Endodermal cell (in vitro differentiated cells): ENCODE data around the gene C1orf185. TPM values are rescaled to one million over a fixed set of nuclear protein-coding genes. Genes with fewer than 3 reads are reported as not detected.
A peak's percentile ranks its signal among the peaks of the same experiment; 100 is the strongest.

Experiments
- DNase-seq: peaks from one replicate; pipeline ENCODE4 v3.0.0-alpha.2; 2017
- H3K27ac ChIP-seq: 2 replicates; pipeline ENCODE4 v1.5.1; 2013; ENCODE audit warnings: mild to moderate bottlenecking, low read depth, low read length, moderate library complexity
- H3K27me3 ChIP-seq: 2 replicates; pipeline ENCODE4 v1.6.1; 2013; ENCODE audit warnings: mild to moderate bottlenecking, low read length, moderate library complexity; ENCODE audit not compliant: insufficient read depth, control insufficient read depth, poor library complexity, severe bottlenecking
- H3K36me3 ChIP-seq: 2 replicates; pipeline ENCODE4 v1.7.0; 2013; ENCODE audit warnings: mild to moderate bottlenecking, low read length, moderate library complexity; ENCODE audit not compliant: control insufficient read depth, insufficient read depth
- H3K4me1 ChIP-seq: one replicate; pipeline ENCODE4 v1.7.0; 2013; ENCODE audit warnings: low read length; ENCODE audit not compliant: control insufficient read depth, insufficient read depth
- H3K4me3 ChIP-seq: 2 replicates; pipeline ENCODE4 v1.5.1; 2013; ENCODE audit warnings: mild to moderate bottlenecking, low read length, moderate library complexity
- H3K9ac ChIP-seq: 2 replicates; pipeline ENCODE4 v1.6.1; 2013; ENCODE audit warnings: mild to moderate bottlenecking, low read length, moderate library complexity; ENCODE audit not compliant: poor library complexity, severe bottlenecking; ENCODE audit errors: extremely low read depth
- H3K9me3 ChIP-seq: 2 replicates; pipeline ENCODE4 v1.6.1; 2013; ENCODE audit warnings: mild to moderate bottlenecking, low read length, moderate library complexity; ENCODE audit not compliant: control insufficient read depth
- H3K27ac Mint-ChIP-seq: 2 replicates; pipeline ENCODE4 v1.8.0; 2020; ENCODE audit warnings: mixed read lengths
- H3K27me3 Mint-ChIP-seq: 2 replicates; pipeline ENCODE4 v1.8.0; 2021; ENCODE audit warnings: mild to moderate bottlenecking, mixed read lengths; ENCODE audit not compliant: insufficient read depth
- H3K36me3 Mint-ChIP-seq: 2 replicates; pipeline ENCODE4 v1.8.0; 2020; ENCODE audit warnings: low read depth, mixed read lengths
- H3K4me1 Mint-ChIP-seq: 2 replicates; pipeline ENCODE4 v1.8.0; 2020; ENCODE audit warnings: mixed read lengths
- H3K4me3 Mint-ChIP-seq: 2 replicates; pipeline ENCODE4 v1.8.0; 2020; ENCODE audit warnings: mild to moderate bottlenecking, moderate library complexity, mixed read lengths
- H3K9me3 Mint-ChIP-seq: 2 replicates; pipeline ENCODE4 v1.8.0; 2020; ENCODE audit warnings: mild to moderate bottlenecking, mixed read lengths
- CTCF ChIP-seq: fragments of 200-600 bp; sonication (generic); conservative IDR thresholded peaks from 2 replicates; pipeline ENCODE4 v1.5.0; 2021; ENCODE audit warnings: antibody characterized with exemption, mild to moderate bottlenecking
- WGBS, 2 experiments: methylation state at CpG; one replicate each; pipeline versions ENCODE4 v1.1.5 to v1.1.7; 2013; ENCODE audit warnings: missing lambda C conversion rate in 2 of 2, mixed read lengths in 1 of 2; ENCODE audit not compliant: insufficient coverage in 1 of 2, insufficient read length in 1 of 2; 5-methylcytosine and 5-hydroxymethylcytosine counted together
- long read RNA-seq, 4 experiments: library from polyadenylated mRNA in 2 of 4; library from RNA in 1 of 4; library from capped mRNA in 1 of 4; stranded (forward) in 3 of 4; unstranded in 1 of 4; transcript quantifications; one replicate each; pipeline ENCODE4 v2.0.0, GENCODE V29; 2020 to 2021; ENCODE audit warnings: inconsistent platforms in 1 of 4
- polyA plus RNA-seq, 2 experiments: library from polyadenylated mRNA; stranded (reverse); fragments of 50-300 nt; gene quantifications; one replicate each; pipeline ENCODE4 v1.2.3, GENCODE V29; 2013
- total RNA-seq, 2 donors: library from RNA; stranded (reverse); fragmentation: NEBNext Ultra II Directional in 1 of 2; extraction: Animal tissue kit (Norgen Biotek cat#: 25700) in 1 of 2; gene quantifications; 2 replicates in 1 of 2; 3 replicates in 1 of 2; pipeline ENCODE4 v1.2.1, GENCODE V29; 2021

Gene C1orf185
- not detected for total RNA-seq
- polyA plus RNA-seq (2013, experiment 1 of 2), result not detected
- not detected for polyA plus RNA-seq (2013, experiment 2 of 2)
- long read RNA-seq, experiment 1, result 0 reads
- long read RNA-seq, experiment 2, result 0 reads
- long read RNA-seq, experiment 3, result 0 reads
- long read RNA-seq, experiment 4, result 0 reads

GRCh38 chr1:51101976-51102375 is at the start of gene C1orf185:
TSS of gene C1orf185 (plus strand) at chr1:51102228. CDS start at chr1:51102234, 6 bp downstream.
- H3K4me1 ChIP-seq, result no peaks in the 10 kb centered on the region
- H3K4me3 ChIP-seq, result no peak within 1 kb of the TSS
- no peaks in the 10 kb centered on the region for H3K36me3 Mint-ChIP-seq
- H3K27ac ChIP-seq, result no peak within 1 kb of the TSS
- no peak for DNase-seq
- no peaks in the 10 kb centered on the region for H3K27me3 Mint-ChIP-seq
- no peak within 1 kb of the TSS for H3K4me3 Mint-ChIP-seq
- H3K9ac ChIP-seq, result no peak within 1 kb of the TSS
- H3K27ac Mint-ChIP-seq, result no peak within 1 kb of the TSS
- no peaks in the 10 kb centered on the region for H3K27me3 ChIP-seq
- no peaks in the 10 kb centered on the region for H3K9me3 ChIP-seq
- no peaks in the 10 kb centered on the region for H3K4me1 Mint-ChIP-seq
- H3K9me3 Mint-ChIP-seq, result no peaks in the 10 kb centered on the region
- no peak for TF ChIP-seq CTCF
- H3K36me3 ChIP-seq, result no peaks in the 10 kb centered on the region
- WGBS, 2 experiments, result 81 to 90% methylated on average over 2 to 4 of the region's 4 CpGs

- Mint-ChIP-seq H3K4me1 (no peaks in the 10 kb centered on the region), H3K36me3 (no peaks in the 10 kb centered on the region)
- DNase-seq, result peak; percentile 59
Measured at GRCh38 chr1:51058858-51059257, 43.2 kb upstream of the C1orf185 start.

GRCh38 chr1:51061231-51061918 is 40.7 kb upstream of the C1orf185 start:
- Mint-ChIP-seq H3K27ac (no peak overlapping the region), H3K36me3 (no peaks in the 10 kb centered on the region), H3K27me3 (peaks cover 5% of the 10 kb centered on the region), H3K4me1 (no peaks in the 10 kb centered on the region), H3K4me3 (no peak overlapping the region), H3K9me3 (peaks cover 3% of the 10 kb centered on the region)
- Histone ChIP-seq H3K4me3 (no peak overlapping the region), H3K27ac (no peak overlapping the region), H3K36me3 (no peaks in the 10 kb centered on the region), H3K9me3 (no peaks in the 10 kb centered on the region), H3K27me3 (no peaks in the 10 kb centered on the region), H3K9ac (no peak overlapping the region), H3K4me1 (no peaks in the 10 kb centered on the region)
- WGBS, 2 experiments, result 87 to 92% methylated on average over 2 of the region's 2 CpGs
- DNase-seq, result no peak
- TF ChIP-seq CTCF, result no peak

More at GRCh38 chr1:51058858-51059257, 43.2 kb upstream of the C1orf185 start:
- WGBS, 2 experiments, result 84 to 100% methylated on average over 2 to 5 of the region's 5 CpGs
- H3K4me3 Mint-ChIP-seq, result no peak overlapping the region
- no peaks in the 10 kb centered on the region for H3K4me1 ChIP-seq
- H3K9ac ChIP-seq, result no peak overlapping the region
- H3K27me3 ChIP-seq, result peaks cover 1% of the 10 kb centered on the region
- TF ChIP-seq CTCF, result peak; percentile 78
- no peak overlapping the region for H3K27ac ChIP-seq
- no peaks in the 10 kb centered on the region for H3K36me3 ChIP-seq
- H3K9me3 Mint-ChIP-seq, result peaks cover 3% of the 10 kb centered on the region
- no peaks in the 10 kb centered on the region for H3K9me3 ChIP-seq
- no peak overlapping the region for H3K4me3 ChIP-seq
- H3K27me3 Mint-ChIP-seq, result peaks cover 5% of the 10 kb centered on the region
- no peak overlapping the region for H3K27ac Mint-ChIP-seq
